T-helper 22 cell (primary cell): ENCODE results near the gene DENND6B.

Source experiments
- DNase-seq: peaks from one replicate; pipeline ENCODE4 v3.0.0-alpha.2; 2020; ENCODE audit warnings: low read depth

DENND6B gene

GRCh38 chr22:50304528-50305392 is 22.1 kb downstream of the DENND6B start:
- DNase-seq: no peak

GRCh38 chr22:50303848-50304527 is 22.8 kb downstream of the DENND6B start:
- DNase-seq: no peak

GRCh38 chr22:50303515-50303847 is 23.3 kb downstream of the DENND6B start:
- DNase-seq: no peak

GRCh38 chr22:50302564-50302963 is 24.2 kb downstream of the DENND6B start:
- no peak for DNase-seq

GRCh38 chr22:50302041-50302541 is 24.7 kb downstream of the DENND6B start:
- DNase-seq: no peak

- DNase-seq: no peak
Observed at GRCh38 chr22:50301581-50301991, 25.2 kb downstream of the DENND6B start.

DNA sequence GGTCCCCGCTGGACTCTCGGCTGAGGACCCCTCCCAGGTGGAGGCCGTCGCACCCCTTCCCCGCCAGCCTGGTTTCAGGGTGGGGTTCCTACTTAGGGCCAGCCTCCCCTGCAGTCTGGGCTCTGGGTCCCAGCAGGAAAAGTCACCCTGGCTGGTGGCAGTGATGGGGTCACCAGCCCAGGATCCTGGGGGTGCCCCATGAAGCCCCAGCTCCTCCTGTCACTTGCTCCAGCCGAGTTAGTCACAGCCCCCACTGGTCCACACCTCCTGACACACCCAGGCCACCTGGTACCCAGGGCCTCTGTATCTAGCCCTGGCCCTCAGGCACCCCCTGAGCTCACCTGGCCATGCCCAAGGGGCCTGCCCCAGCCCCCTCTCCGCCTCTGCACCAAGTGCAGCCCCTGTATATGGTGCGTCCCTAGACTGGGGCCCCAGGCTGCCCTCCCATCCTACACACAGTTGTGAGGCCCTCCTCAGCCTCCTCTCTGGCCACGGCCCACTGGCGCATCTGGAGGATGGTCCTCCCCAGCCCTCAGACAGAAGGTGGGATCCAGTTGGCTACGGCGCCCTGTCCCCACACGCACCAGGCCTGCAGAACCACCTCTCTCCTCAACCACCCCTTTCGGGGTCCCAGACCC is 26.1 kb downstream of the DENND6B start:
- no peak for DNase-seq

GRCh38 chr22:50299785-50300619 is 26.8 kb downstream of the DENND6B start:
- no peak for DNase-seq

- no peak for DNase-seq
Observed at GRCh38 chr22:50298937-50299784, 27.7 kb downstream of the DENND6B start.

DNA sequence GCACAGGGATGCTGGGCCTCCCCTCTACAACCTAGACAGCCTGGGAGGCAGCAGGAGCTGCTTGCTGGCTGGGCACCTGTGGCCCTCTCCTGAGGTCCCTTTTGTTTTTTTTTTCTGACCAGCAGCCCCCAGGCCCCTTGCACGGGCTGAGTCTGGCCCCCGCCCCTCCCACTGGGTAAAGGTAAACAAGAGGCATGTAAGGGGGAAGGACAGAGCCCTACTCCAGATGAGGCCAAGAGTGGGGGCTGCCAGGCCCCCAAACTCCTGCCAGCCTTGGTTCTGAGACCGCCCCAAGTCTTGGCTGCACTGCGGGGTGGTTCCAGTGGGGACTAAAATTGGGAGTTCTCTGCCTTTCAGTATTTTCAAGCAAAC is 28.6 kb downstream of the DENND6B start:
- DNase-seq: no peak

DNA sequence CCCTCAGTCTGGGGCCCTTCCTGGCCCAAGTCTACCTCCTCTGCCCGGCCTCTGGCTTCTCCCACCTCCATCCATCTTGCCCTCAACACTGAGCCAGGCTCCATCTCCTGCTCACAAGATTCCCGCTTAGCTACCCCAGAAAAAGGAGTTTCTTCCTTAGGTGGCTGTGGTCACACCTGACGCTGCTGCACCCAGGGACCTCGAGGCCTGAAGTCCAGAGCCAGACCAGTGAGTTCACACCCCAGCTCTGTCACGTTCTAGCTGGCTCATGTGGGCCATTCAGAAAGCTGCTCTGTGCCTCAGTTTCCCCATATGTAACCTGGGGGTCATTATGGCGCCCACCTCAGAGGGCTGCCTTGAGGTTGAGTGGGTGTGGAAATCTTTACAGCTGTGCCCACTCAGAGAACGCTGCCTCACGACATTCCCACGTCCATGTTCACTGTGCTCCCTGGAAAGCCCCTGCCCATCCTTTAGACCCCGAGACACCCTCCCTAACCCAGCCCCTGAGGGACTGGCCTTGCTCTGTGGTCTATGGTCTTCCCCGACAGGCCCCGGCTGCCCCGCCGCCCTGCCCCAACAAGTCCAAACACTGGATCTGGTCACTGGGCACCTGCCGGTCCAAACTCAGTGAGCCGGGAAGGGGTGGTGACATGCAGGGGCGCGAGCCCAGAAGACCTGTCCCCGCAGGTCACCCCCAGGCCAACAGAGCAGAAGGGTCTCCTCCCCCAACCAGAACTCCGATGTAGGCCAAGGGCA is 29.1 kb downstream of the DENND6B start:
- no peak for DNase-seq

GRCh38 chr22:50296658-50297490 is 29.9 kb downstream of the DENND6B start:
- no peak for DNase-seq

- DNase-seq: no peak
Observed at GRCh38 chr22:50294319-50294656, 32.5 kb downstream of the DENND6B start.

DNA sequence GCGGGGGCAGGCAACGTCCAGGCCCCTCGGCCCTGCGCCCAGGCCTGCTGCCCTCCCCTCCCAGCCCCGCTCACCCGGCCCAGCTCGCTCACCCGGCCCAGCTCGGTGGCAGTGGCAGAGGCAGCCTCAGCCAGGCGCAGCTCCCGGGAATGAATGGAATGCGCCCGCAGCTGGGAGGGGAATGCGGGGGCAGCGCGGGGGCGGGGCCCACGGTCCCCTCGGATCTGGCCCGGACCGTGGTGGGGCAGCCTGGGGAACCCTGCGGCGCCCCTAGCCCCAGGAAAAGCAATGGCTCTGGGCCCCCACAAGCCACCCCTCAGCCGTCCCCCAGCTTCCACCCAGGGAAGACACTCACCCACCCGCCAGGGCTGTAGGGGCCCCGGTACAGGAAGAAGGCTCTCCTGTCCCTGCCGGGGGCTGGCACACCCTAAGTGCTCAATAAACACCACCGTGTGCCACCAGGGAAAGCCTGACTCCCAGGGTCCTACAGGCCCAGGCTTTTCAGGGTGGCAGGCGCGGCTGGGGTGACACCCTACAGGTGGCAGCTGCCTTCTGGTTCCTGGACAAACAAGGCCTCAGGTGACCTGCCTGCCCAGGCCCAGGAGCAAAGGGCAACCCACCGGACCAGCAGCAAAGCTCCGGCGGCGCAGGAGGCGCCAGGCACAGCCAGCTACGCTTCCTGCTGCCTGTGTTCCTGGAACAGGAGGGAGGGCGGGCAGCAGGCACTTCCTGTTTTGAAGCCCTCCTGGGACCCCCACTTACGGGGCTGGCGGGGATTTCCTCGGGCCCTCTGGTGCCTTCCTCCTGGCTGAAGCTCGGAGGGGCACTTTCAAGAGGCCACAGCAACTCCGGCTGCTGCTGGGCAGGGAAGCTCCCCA is 33.1 kb downstream of the DENND6B start:
- DNase-seq: no peak

DNA sequence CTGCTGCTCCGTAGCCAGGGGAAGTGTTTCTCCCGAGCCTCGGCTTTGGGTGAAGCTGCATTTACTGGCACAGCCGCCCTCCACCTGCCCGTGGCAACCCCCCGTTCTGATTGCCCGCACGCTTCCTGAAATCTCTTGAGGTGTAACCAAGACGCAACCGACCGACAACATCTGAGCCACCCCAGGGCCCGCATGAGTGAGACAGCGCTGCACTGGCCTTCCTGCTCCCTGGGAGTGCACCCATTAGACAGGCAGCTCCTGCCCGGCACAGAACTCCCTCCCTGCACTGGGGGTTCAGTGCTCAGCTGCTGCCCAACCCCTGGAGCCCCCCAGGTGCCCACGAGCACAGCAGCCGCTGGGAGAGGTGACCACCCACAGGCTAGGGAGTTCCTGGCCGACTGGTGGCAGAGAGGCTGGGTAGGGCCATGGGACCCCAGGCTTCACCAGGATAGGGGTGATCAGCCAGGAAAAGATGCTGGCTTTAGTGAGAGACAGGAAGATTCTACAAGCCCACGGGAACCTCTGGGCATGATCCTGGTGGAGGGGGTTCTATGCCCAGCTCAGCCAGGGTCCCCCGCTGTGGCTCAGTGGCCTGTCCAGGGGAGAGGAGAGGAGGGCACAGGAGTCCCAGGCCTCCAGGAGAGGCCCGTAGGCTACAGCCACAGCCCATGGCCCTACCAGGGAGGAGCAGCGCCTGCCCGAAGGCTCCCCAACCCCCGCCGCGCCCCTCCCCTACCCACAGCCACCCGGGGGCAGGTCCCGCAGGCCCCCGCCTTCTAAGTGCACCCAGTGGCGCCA is 34.0 kb downstream of the DENND6B start:
- no peak for DNase-seq

- no peak for DNase-seq
Observed at GRCh38 chr22:50289942-50290630, 36.7 kb downstream of the DENND6B start.
